Measurements from ENCODE around the gene STXBP5.

The STXBP5 gene

GRCh38 chr6:147179809-147180208, 24.4 kb upstream of the STXBP5 start:
- no peak overlapping the region for H3K9ac ChIP-seq (ENCODE audit: low read depth, low read length)
- H3K27ac ChIP-seq (ENCODE audit: low read depth, low read length) = no peak overlapping the region
- peaks cover 11% of the 10 kb centered on the region; the same call in 1 of the 2 replicates for H3K4me1 ChIP-seq (ENCODE audit: insufficient read depth, low read length)
- no peaks in the 10 kb centered on the region for H3K27me3 ChIP-seq (ENCODE audit: insufficient read depth, low read length)
- H3K9me3 ChIP-seq (ENCODE audit: insufficient read depth, low read depth, low read length) = no peaks in the 10 kb centered on the region
- 100% methylated on average over 2 of the region's 3 CpGs for WGBS
- H3K4me3 ChIP-seq (ENCODE audit: low read length) = no peak overlapping the region
- H3K36me3 ChIP-seq (ENCODE audit: insufficient read depth, low read length) = no peaks in the 10 kb centered on the region

- H3K27ac ChIP-seq (ENCODE audit: low read depth, low read length) = no peak overlapping the region
- no peaks in the 10 kb centered on the region for H3K27me3 ChIP-seq (ENCODE audit: insufficient read depth, low read length)
- 93% methylated on average over 5 of the region's 7 CpGs for WGBS
- no peak overlapping the region for H3K4me3 ChIP-seq (ENCODE audit: low read length)
- H3K36me3 ChIP-seq (ENCODE audit: insufficient read depth, low read length) = no peaks in the 10 kb centered on the region
- no peaks in the 10 kb centered on the region for H3K9me3 ChIP-seq (ENCODE audit: insufficient read depth, low read depth, low read length)
- H3K9ac ChIP-seq (ENCODE audit: low read depth, low read length) = no peak overlapping the region
- peaks cover 11% of the 10 kb centered on the region; the same call in 1 of the 2 replicates for H3K4me1 ChIP-seq (ENCODE audit: insufficient read depth, low read length)
These were observed 23.3 kb upstream of the STXBP5 start for GRCh38 chr6:147180926-147181325.

DNA sequence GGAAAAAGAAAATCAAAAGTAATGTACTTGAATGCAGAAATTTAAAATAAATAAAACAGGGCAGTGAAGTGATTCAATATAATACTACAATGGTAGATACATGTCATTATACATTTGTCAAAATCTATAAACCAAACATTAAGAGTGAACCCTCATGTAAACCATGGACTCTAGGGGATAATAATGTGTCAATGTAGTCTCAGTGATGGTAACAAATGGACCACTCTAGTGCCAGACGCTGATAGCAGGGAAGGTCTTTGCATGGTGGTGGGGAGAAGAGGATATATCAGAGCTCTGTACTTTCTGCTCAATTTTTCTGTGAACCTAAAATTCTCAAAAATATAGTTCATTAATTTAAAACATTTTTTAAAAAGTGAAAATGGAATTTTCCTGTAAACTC, 19.8 kb upstream of the STXBP5 start:
- H3K4me3 ChIP-seq (ENCODE audit: low read length) = no peak overlapping the region
- WGBS = 97% methylated on average over 1 of the region's 1 CpG
- no peaks in the 10 kb centered on the region for H3K4me1 ChIP-seq (ENCODE audit: insufficient read depth, low read length)
- H3K9ac ChIP-seq (ENCODE audit: low read depth, low read length) = no peak overlapping the region
- no peaks in the 10 kb centered on the region for H3K36me3 ChIP-seq (ENCODE audit: insufficient read depth, low read length)
- H3K27ac ChIP-seq (ENCODE audit: low read depth, low read length) = no peak overlapping the region
- no peaks in the 10 kb centered on the region for H3K27me3 ChIP-seq (ENCODE audit: insufficient read depth, low read length)
- H3K9me3 ChIP-seq (ENCODE audit: insufficient read depth, low read depth, low read length) = no peaks in the 10 kb centered on the region

GRCh38 chr6:147185216-147185615, 19.0 kb upstream of the STXBP5 start:
- Histone ChIP-seq H3K9me3 (ENCODE audit: insufficient read depth, low read depth, low read length) (no peaks in the 10 kb centered on the region), H3K4me3 (ENCODE audit: low read length) (no peak overlapping the region), H3K4me1 (ENCODE audit: insufficient read depth, low read length) (no peaks in the 10 kb centered on the region), H3K27me3 (ENCODE audit: insufficient read depth, low read length) (no peaks in the 10 kb centered on the region), H3K36me3 (ENCODE audit: insufficient read depth, low read length) (no peaks in the 10 kb centered on the region), H3K9ac (ENCODE audit: low read depth, low read length) (no peak overlapping the region), H3K27ac (ENCODE audit: low read depth, low read length) (no peak overlapping the region)
- 89% methylated on average over 3 of the region's 3 CpGs for WGBS

GRCh38 chr6:147190556-147190955, 13.7 kb upstream of the STXBP5 start:
- Histone ChIP-seq H3K9me3 (ENCODE audit: insufficient read depth, low read depth, low read length) (no peaks in the 10 kb centered on the region), H3K27ac (ENCODE audit: low read depth, low read length) (no peak overlapping the region), H3K4me1 (ENCODE audit: insufficient read depth, low read length) (no peaks in the 10 kb centered on the region), H3K4me3 (ENCODE audit: low read length) (no peak overlapping the region), H3K36me3 (ENCODE audit: insufficient read depth, low read length) (no peaks in the 10 kb centered on the region), H3K27me3 (ENCODE audit: insufficient read depth, low read length) (no peaks in the 10 kb centered on the region), H3K9ac (ENCODE audit: low read depth, low read length) (no peak overlapping the region)
- 76% methylated on average over 5 of the region's 5 CpGs for WGBS

DNA sequence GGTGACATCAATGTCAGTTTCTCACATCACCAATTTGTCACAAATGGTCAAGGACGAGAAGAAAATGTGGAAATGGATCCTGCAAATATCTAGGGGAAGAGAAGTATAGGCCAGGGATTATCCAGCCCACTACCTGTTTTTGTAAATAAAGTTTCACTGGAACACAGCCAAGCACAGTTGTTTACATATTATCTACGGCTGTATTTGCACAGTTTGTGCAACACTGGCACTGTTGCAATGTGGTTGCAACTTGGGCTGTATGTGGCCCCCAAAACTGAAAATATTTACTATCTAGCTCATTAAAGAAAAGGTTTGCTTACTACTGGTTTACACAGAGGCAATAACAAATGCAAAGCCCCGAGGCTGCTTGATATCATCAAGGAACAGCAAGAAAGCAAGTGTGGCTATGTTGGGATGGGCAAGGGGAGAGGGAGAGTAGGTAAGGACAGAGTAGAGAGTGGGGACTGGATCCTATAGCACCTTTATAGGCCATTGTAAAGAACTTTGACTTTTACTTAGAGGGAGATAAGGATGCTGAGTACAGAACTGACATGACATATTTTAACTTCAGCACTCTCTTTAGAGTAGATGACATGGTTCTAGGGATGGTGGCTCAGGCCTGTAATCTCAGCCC, 11.8 kb upstream of the STXBP5 start:
- no peaks in the 10 kb centered on the region for H3K4me1 ChIP-seq (ENCODE audit: insufficient read depth, low read length)
- no peaks in the 10 kb centered on the region for H3K9me3 ChIP-seq (ENCODE audit: insufficient read depth, low read depth, low read length)
- no peak overlapping the region for H3K4me3 ChIP-seq (ENCODE audit: low read length)
- no peaks in the 10 kb centered on the region for H3K27me3 ChIP-seq (ENCODE audit: insufficient read depth, low read length)
- H3K36me3 ChIP-seq (ENCODE audit: insufficient read depth, low read length) = no peaks in the 10 kb centered on the region
- H3K27ac ChIP-seq (ENCODE audit: low read depth, low read length) = no peak overlapping the region
- WGBS = 96% methylated on average over 3 of the region's 3 CpGs
- no peak overlapping the region for H3K9ac ChIP-seq (ENCODE audit: low read depth, low read length)

GRCh38 chr6:147194652-147195411, 9.4 kb upstream of the STXBP5 start:
- 96% methylated on average over 6 of the region's 6 CpGs for WGBS
- no peak overlapping the region for H3K27ac ChIP-seq (ENCODE audit: low read depth, low read length)
- no peaks in the 10 kb centered on the region for H3K4me1 ChIP-seq (ENCODE audit: insufficient read depth, low read length)
- H3K4me3 ChIP-seq (ENCODE audit: low read length) = no peak overlapping the region
- no peaks in the 10 kb centered on the region for H3K36me3 ChIP-seq (ENCODE audit: insufficient read depth, low read length)
- H3K27me3 ChIP-seq (ENCODE audit: insufficient read depth, low read length) = no peaks in the 10 kb centered on the region
- H3K9me3 ChIP-seq (ENCODE audit: insufficient read depth, low read depth, low read length) = no peaks in the 10 kb centered on the region
- no peak overlapping the region for H3K9ac ChIP-seq (ENCODE audit: low read depth, low read length)

GRCh38 chr6:147195510-147195909, 8.7 kb upstream of the STXBP5 start:
- Histone ChIP-seq H3K9ac (ENCODE audit: low read depth, low read length) (no peak overlapping the region), H3K4me3 (ENCODE audit: low read length) (no peak overlapping the region), H3K9me3 (ENCODE audit: insufficient read depth, low read depth, low read length) (no peaks in the 10 kb centered on the region), H3K4me1 (ENCODE audit: insufficient read depth, low read length) (no peaks in the 10 kb centered on the region), H3K27me3 (ENCODE audit: insufficient read depth, low read length) (no peaks in the 10 kb centered on the region), H3K27ac (ENCODE audit: low read depth, low read length) (no peak overlapping the region), H3K36me3 (ENCODE audit: insufficient read depth, low read length) (no peaks in the 10 kb centered on the region)
- WGBS = 91% methylated on average over 3 of the region's 3 CpGs

- H3K4me1 ChIP-seq (ENCODE audit: insufficient read depth, low read length) = no peaks in the 10 kb centered on the region
- no peaks in the 10 kb centered on the region for H3K36me3 ChIP-seq (ENCODE audit: insufficient read depth, low read length)
- no peak overlapping the region for H3K27ac ChIP-seq (ENCODE audit: low read depth, low read length)
- no peak overlapping the region for H3K9ac ChIP-seq (ENCODE audit: low read depth, low read length)
- H3K27me3 ChIP-seq (ENCODE audit: insufficient read depth, low read length) = no peaks in the 10 kb centered on the region
- H3K9me3 ChIP-seq (ENCODE audit: insufficient read depth, low read depth, low read length) = no peaks in the 10 kb centered on the region
- 94% methylated on average over 3 of the region's 3 CpGs for WGBS
- no peak overlapping the region for H3K4me3 ChIP-seq (ENCODE audit: low read length)
These were observed 8.2 kb upstream of the STXBP5 start for GRCh38 chr6:147195987-147196386.

DNA sequence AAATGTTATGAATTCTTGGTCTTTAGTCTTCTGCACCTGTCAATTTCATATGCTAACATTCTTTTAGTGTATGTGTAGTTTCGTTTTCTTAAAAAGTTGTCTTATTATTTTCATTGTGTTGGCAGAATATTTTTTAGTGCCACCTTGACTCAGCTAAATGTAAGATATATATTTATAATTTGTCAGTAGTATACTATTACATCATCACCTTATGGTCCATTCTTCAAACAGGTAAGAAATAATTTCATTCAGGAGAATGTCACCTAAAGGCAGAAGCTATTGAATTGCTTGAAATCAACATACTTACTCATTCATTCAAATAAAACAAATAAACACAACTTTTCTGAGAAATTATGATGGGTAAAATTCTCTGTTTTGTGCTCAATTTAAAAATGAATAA, 3.5 kb upstream of the STXBP5 start:
- no peak overlapping the region for H3K9ac ChIP-seq (ENCODE audit: low read depth, low read length)
- peaks cover 9% of the 10 kb centered on the region; the same call in 1 of the 2 replicates for H3K4me1 ChIP-seq (ENCODE audit: insufficient read depth, low read length)
- no peak overlapping the region for H3K4me3 ChIP-seq (ENCODE audit: low read length)
- WGBS = no CpG with 5 or more reads among the region's 1 CpG
- no peaks in the 10 kb centered on the region for H3K9me3 ChIP-seq (ENCODE audit: insufficient read depth, low read depth, low read length)
- H3K27ac ChIP-seq (ENCODE audit: low read depth, low read length) = no peak overlapping the region
- no peaks in the 10 kb centered on the region for H3K36me3 ChIP-seq (ENCODE audit: insufficient read depth, low read length)
- H3K27me3 ChIP-seq (ENCODE audit: insufficient read depth, low read length) = peaks cover 8% of the 10 kb centered on the region; the same call in 1 of the 2 replicates

DNA sequence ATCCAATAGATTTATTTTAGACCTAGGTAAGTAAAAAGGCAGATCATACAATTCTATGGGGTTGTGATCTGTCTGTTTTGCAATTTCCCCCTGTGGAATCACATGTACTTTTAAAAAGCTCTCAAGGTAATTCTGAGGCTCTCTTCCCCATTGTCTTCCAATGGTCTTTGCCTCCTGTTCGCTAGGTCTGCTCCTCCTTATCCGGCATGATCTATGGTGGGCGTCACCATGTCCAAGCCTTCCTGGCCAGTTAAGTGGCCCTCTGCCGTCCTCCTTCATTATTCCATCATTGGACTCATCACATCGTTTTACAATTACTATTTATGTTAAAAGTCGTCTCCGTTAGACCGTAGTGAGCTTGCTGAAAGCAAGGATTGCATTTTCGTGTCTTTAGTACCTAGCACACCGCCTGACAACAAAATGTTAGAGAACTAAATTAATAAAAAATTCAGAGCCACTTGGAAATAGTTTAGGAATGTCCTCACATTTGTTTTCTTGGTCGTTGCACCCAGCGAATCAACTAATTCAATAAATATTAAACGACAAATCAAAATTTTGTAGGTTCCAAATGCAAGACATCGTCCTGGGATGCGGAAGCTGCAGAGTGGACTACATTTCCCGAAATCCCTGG, 2.2 kb upstream of the STXBP5 start:
- no peak overlapping the region for H3K27ac ChIP-seq (ENCODE audit: low read depth, low read length)
- H3K9ac ChIP-seq (ENCODE audit: low read depth, low read length) = no peak overlapping the region
- H3K4me1 ChIP-seq (ENCODE audit: insufficient read depth, low read length) = peaks cover 13% of the 10 kb centered on the region

More for the DNA sequence above, 2.2 kb upstream of the STXBP5 start:
- 28% methylated on average over 16 of the region's 16 CpGs for WGBS
- H3K4me3 ChIP-seq (ENCODE audit: low read length) = peak overlapping the region; percentile 82
- no peaks in the 10 kb centered on the region for H3K36me3 ChIP-seq (ENCODE audit: insufficient read depth, low read length)
- H3K9me3 ChIP-seq (ENCODE audit: insufficient read depth, low read depth, low read length) = no peaks in the 10 kb centered on the region
- peaks cover 8% of the 10 kb centered on the region; the same call in 1 of the 2 replicates for H3K27me3 ChIP-seq (ENCODE audit: insufficient read depth, low read length)

All from HUES64 (cell line).